ENCODE measurements around the gene FAM120B.

FAM120B gene

DNA sequence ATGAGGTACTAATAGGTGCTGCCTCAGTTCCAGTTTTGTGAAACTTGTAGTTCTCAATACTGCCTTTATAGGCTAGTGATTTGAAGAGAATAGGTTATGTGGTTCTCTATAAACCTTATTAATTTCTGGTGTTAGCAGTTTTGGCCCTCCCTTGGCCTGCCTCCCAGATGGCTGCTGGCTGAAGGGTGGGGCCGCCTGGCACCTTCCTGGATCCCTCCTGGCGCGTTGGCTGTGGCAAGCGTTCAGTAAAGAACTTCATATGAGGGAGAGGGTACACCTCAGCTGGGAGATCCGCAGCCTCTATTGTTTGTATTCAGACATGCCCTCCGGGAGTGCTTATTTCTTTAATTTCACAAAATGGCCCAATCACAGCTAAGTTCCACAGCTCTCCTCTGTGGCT lies 51.9 kb downstream of the FAM120B start:
- TF ChIP-seq, protein P1, sequence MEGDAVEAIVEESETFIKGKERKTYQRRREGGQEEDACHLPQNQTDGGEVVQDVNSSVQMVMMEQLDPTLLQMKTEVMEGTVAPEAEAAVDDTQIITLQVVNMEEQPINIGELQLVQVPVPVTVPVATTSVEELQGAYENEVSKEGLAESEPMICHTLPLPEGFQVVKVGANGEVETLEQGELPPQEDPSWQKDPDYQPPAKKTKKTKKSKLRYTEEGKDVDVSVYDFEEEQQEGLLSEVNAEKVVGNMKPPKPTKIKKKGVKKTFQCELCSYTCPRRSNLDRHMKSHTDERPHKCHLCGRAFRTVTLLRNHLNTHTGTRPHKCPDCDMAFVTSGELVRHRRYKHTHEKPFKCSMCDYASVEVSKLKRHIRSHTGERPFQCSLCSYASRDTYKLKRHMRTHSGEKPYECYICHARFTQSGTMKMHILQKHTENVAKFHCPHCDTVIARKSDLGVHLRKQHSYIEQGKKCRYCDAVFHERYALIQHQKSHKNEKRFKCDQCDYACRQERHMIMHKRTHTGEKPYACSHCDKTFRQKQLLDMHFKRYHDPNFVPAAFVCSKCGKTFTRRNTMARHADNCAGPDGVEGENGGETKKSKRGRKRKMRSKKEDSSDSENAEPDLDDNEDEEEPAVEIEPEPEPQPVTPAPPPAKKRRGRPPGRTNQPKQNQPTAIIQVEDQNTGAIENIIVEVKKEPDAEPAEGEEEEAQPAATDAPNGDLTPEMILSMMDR (IDR thresholded peaks at IDR 0.05), result no peak

DNA sequence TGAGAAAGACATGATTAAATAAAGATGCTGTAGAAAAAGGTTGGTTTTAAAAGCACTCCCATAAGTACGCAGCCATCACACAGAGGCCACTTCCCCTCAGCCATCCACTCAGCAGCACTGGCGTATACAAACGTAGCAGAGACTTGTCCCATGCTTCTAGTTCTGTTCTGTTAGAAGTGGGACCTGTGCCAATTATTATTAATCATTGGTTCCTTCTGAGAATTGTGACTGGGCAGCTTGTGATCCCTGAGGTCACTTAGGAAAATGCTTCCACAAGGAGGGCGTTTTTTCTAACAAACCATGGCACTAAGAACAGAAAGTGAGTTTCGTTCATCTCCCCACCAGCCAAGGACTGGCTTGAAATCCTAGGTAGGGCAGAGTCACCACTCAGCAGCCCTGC lies 53.9 kb downstream of the FAM120B start:
- TF ChIP-seq, protein P1 (IDR thresholded peaks at IDR 0.05), result no peak

DNA sequence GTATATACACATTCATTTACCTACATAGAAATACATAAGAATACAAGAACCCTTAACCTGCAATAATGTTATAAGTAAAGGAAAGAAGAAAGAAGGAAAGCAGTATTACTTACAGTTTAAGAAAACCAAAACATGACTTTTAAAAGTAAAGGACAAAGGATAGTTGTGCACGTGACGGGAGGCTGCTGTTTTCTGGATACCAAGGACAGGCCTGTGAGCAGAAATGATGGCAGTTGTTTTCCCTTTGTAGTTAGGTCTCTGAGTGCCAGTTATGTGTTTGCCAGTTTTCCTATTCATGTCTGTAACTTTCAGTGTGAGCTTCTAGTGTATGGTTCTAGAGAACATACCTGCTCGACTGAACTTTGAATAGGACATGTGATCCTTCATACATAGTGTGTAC lies 54.8 kb downstream of the FAM120B start:
- TF ChIP-seq, protein P1 (IDR thresholded peaks at IDR 0.05), result no peak

DNA sequence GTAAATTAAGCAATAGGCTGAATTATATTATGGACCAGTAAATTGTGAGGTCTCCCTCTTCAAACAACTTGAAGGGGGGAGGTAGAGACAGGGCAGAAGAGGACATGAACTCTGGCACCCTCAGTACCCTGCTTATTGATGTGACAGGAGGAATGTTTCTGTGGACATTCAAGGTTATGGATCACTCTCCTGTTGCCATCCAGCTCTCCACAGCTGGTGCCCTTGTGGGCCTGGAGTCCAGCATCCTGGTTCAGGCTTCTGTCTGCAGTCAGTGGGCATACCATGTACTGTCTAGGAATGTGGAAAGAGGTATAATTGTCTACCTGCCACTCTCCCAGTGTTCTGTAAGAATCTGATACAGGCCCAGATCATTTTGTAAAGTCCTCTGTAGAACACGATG lies 55.6 kb downstream of the FAM120B start:
- TF ChIP-seq, protein P1 (IDR thresholded peaks at IDR 0.05), result no peak

DNA sequence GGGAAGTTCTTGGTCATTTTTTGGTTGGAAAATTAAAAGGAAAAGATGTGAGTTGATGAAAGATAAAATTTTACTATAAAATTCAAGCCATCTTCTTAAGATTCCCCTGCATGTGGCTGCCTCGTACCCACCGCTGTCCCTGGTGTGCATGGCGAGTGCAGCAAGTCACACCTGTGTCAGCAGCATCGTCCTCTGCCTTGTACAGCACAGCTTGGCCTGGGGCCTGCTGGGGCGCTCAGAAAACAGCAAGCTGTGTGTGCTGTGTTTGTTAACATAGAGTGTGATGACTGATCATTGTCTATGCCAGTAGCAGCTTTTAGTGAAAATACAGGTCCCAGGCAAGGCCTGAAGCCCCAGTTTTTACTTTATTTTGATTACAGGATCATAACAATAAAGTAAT lies 56.7 kb downstream of the FAM120B start:
- TF ChIP-seq, protein P1 (IDR thresholded peaks at IDR 0.05), result no peak

DNA sequence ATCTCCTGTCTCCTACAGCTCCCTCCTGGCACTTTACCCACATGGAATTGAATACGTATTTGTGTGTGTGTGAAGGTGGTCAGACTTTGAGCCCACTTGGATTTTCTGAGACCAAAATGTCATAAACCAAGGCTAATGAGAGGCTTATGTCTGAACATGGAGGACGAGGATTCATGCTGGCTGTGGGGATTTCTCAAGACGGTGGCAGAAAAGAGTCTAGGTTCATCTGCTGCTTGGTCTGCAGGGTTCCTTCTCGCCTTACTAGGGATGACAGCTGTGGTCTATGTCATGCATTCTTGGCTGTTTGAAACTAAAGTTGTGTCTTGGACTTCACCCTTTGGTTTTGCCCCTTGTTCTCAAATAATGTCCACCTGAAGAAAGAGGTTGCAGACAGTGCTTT lies 58.6 kb downstream of the FAM120B start:
- TF ChIP-seq, protein P1 (IDR thresholded peaks at IDR 0.05), result no peak

DNA sequence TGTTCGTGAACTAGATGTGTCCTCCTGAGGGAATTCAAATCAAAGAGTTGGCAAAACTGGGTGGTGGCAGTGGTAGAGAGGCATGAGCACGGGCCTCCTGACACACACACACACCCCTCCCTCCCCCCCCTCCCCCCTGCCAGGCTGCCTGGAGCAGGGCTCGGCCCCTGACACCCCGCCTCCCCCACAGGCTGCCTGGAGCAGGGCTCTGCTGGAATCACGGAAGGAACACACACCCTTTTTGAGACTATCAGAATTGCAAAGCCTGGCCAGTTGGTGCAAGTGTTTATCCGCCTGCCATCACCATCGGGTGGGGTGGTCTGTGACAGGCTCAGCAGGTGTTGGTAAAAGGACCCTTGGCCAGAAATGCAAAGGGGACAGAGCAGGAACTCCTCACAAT lies 59.0 kb downstream of the FAM120B start:
- TF ChIP-seq, protein P1 (IDR thresholded peaks at IDR 0.05), result no peak

DNA sequence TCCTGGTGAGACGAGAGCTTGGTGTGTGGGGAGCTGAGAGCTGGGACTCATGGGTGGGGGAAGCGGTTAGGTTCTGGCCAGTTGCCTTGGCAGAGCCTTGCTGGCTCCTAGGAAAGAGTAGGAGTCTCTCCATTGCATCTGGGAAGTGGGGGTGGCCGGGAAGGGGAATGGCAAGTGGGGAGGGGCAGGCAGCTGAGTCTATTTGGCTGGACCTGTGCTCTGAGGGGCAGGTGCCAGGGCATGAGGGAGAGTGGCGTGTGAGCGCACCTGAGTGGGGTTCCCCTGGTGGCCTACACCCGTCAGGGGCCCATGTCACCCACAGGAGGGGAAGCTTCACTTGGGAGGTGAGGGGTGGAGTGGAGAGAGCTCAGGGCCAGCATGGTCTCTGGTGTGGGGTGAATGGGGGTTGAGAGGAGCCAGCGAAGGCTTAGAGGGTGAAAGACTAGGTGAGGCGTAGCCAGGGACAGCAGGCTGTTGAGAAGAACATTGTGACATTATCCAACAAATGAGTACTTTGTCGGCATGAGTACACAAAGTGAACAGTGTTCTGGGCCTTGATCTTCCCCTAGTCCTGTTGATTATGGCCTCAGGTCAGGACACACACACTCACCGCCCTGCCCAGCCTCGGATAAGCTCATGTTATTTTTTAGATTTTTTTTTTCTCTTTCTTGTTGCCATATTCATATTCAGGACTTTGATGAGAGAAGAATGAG lies 59.8 kb downstream of the FAM120B start:
- TF ChIP-seq, protein P1 (IDR thresholded peaks at IDR 0.05), result no peak
